HT-29 (cell line): Measurements from ENCODE around the gene SLC39A7. TPM values are rescaled to one million over a fixed set of nuclear protein-coding genes. Genes with fewer than 3 reads are reported as not detected.

Experiments
- DNase-seq: peaks from one replicate; pipeline ENCODE4 v3.0.0-alpha.2; 2015; ENCODE audit warnings: low spot score
- small RNA-seq: library from RNA; depleted of rRNA; stranded (forward); fragments of <200 nt; gene quantifications from one replicate; pipeline ENCODE3, GENCODE V24; 2014
- total RNA-seq: library from RNA; depleted of rRNA; stranded (reverse); fragments of >200 nt; shearing (Covaris generic); gene quantifications from 2 replicates; pipeline ENCODE4 v1.2.3, GENCODE V29; 2014; rRNA removed

The SLC39A7 gene
- total RNA-seq, 1 experiment from 2014 or later, result 147 TPM

DNA sequence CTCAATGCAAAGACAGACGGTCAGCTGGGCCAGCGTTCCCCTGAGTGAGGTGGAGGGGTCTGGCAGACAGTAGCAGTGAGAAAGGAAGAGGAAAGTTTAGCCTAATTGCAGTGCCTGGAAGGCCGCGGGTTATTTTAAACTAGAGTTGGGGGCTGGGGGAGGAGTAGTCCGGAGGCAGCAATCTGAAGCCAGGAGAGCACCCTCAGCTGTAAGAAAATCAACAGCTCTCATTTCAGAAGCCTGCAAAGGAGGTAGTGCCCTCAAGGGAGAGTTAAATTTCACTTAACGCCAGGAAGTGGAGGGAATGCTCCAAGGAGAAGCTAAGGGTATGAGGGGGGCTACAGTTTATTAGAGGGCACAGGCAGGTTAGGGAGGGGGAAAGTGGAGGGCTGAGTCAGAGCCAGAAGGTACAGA, 34.6 kb downstream of the SLC39A7 start:
- DNase-seq, result no peak

DNA sequence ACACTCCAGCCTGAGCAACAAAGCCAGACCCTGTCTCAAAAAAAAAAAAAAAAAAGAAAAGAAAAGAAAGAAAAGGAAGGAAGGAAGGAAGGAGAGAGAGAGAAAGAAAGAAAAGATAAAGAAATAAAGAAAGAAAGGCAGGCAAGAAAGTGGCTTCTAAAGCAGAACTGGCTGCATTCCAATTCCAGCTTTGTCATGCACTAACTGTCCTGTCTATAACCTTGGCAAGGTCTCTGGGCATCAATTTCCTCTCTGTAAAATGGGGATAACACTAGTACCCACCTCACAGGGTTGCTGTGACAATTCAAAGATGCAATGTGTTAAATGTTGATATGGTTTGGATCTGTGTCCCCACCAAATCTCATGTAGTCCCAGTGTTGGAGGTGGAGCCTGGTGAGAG, 35.7 kb downstream of the SLC39A7 start:
- no peak for DNase-seq

DNA sequence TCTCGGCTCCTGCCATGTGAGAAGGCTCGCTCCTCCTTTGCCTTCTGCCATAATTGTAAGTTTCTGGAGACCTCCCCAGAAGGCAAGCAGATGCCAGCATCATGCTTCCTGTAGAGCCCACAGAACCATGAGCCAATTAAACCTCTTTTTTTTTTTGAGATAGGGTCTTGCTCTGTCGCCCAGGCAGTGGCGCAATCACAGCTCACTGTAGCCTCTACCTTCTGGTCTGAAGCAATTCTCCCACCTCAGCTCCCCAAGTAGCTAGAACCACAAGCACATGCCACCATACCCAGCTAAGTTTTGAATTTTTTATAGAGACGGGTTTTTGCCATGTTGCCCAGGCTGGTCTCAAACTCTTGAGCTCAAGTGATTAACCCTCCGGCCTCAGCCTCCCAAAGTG, 36.2 kb downstream of the SLC39A7 start:
- DNase-seq, result no peak

DNA sequence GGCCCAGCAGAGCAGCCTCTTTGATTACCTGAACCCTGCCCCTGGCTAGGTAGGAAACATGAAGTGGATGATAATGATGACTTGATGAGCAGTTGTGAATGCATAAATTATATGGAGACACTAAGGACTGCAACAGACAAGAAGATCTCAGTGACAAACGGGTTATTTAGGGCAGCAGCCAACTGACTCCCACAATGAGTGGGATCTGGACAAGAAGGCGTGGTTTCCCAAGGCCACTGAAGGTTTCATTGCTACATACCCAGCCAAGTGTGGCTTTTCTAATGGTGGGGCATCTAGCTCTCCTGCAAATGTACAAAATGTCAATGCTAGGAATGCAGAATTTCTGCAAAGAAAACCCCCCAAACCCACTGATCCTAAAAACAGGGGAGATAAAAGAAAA, 37.1 kb downstream of the SLC39A7 start:
- no peak for DNase-seq

DNA sequence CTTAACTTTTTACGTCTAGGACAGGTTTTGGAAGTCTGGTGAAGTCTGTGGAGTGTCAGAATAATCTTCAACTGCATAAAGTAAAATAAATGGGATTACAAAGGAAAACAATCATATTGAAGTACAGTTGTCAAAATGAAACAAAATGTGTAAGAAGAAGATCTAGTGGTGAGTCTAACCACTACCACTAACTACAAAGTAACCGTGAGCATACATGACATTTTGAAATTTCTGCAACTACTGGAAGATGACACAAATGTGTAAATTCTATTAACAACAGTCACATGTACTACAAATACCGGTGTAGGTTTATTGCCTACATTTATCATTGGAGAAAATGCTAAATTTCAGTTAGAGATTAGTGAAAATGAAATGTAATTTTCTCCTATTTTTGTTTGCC, 41.3 kb downstream of the SLC39A7 start:
- DNase-seq, result no peak

DNA sequence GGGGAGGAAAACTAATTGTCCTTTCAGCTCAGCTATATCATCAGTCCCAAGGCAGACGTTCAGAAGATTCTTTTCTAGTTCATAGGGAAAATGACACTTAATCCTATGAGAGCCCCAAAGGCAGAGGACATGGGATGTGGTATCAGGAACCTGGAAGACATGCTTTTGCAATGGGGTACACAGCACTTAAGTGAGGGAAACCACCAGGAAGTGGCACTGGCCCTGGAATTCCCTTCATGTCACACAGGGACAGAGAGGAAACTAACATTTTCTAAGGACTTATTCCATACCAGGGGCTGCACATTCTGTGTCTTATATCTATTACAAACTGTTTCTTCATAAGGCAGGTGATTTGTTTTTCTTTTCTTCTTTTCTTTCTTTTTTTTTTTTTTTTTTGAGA, 42.8 kb downstream of the SLC39A7 start:
- no peak for DNase-seq

DNA sequence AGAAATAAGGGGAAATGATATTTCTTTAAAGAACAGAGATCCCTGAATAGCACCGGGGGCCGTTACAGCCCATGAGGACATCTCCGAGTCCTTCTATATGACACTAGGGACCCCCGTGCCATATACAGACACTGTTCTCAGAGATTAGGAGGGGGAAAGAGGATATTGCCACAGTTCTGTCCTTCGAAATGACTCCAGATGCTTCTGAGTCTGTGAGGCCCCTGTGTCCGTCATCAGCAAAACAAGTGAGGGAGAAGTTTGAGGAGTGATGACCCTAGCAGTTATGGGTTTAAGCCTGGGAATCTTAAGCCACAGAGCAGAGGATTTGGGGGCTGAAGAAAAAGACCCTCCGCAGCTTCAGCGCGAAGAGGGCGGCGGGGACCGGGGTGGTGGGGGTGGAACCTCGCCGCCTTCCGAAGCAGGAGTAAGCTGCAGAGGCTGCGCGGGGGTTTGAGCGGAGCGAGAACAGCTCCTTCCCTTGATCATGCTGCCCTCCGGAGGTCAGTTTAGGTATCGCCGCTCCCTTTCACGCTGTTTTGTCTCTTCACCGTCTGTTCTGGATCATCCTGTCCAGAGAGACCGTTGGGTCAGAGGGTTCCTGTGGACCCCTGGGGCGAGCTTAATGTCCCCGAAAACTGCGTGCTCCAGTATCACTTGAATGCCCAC, 47.4 kb downstream of the SLC39A7 start:
- peak; percentile 93 for DNase-seq

DNA sequence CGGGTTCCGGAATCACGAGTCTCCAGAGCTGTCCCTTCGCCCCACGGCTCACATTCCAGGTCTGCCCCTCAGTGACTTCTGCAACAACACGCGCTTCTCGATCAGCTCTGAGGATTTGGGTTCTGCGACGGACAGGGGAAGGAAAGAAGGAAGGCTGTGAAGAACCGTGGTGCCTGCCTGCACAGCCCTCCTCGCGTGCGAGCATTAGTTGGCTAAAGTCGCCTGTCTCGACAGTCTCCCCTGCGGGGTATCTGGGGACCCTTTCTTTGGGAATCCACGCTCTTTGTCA, 47.9 kb downstream of the SLC39A7 start:
- no peak for DNase-seq

DNA sequence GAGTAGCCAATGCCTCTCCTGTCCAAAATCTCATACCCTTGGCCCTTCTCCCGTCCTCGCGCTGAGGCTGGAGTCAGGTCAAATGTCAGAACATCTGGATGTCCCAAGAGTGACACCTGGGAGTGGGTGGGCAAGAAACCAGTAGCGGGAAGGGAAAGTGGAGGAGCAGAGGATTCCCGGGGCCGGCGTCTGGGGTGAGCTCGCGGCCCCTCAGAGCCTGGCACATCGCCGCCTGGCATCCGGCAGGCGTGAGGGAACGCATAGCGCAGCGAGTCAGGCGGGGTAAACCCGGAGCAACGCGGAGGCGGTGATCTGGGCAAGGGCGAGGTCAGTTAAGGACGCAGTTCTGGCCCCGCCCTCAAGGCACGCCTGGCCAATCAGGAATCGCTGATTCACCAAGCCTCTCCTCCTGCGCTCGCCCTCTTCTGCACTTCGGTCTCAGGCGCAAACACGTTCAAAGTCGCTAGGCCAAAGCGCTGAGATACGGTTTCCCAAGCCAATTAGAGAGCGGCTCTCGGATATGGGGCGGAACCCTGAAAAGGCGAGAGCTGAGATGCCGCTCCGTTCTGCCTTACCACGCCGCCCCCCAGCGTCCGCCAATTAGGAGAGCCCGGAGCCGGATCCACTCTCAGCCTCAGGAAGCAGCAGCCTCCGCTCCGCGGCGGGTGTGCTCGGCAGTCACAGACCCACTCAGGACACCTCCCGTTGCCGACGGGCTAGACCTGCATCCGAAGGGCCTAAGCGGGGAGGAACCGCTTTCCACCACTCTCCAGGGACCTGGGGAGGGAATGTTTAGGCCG, 48.5 kb downstream of the SLC39A7 start:
- DNase-seq, result peak; percentile 97

DNA sequence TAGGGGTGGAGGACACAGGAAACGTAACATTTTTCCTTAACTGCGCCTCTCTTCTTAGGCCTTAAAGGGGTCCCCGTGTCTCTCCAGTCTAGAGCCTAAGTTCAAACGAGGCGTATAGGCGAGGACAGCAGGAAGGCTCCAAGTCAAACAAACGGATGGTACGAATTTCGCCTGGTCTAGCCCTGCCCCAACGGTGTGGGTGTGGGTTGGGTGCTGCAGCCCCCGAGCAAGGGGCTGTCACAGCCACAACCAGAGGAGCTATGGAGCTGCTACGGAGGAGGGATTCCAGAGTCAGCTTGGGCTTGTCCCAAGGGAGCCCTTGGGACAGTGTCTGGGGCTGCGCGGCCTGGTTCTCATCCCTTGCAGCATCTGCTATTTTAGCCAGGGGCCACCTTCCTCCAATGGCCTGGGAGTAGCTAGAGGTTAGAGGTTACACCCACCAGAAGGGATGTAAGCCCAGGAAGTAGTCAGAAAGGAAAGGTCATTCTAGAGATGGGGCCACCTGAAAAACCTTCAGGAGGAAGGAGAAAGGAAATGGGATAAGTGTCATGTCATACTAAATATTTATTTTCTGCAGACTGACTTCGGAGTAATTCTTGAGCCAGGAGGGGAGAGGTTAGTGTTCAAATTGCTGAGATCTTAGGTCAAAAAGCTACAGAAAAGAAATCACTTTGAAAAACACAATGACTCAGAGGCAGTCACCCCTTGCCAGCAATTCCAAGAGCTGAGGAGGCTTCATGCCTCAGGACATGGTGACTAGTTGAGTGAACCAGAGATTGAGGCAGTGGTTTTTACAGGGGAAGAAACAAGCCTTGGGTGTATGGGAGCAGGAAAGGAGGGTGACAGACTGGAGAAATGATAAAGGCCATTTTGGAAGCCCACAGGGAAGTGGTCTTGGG, 49.3 kb downstream of the SLC39A7 start:
- DNase-seq, result no peak

DNA sequence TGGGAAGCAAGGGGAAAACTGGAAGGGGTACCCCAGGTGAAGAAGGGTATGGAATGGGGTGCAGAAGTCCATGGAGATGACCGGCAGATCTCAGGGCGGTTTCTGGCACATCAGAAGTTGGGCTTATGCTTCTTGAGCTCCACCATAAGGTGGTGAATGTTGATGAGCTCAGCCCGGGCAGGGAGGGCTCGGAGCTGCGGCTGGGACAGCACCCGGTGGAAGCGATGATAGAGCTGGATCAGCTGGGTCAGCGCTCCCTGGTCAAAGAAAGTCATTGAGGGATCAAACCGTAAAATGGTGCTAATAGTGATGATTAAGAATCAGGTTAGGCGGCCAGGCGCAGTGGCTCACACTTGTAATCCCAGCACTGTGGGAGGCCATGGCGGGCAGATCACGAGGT, 50.1 kb downstream of the SLC39A7 start:
- no peak for DNase-seq

DNA sequence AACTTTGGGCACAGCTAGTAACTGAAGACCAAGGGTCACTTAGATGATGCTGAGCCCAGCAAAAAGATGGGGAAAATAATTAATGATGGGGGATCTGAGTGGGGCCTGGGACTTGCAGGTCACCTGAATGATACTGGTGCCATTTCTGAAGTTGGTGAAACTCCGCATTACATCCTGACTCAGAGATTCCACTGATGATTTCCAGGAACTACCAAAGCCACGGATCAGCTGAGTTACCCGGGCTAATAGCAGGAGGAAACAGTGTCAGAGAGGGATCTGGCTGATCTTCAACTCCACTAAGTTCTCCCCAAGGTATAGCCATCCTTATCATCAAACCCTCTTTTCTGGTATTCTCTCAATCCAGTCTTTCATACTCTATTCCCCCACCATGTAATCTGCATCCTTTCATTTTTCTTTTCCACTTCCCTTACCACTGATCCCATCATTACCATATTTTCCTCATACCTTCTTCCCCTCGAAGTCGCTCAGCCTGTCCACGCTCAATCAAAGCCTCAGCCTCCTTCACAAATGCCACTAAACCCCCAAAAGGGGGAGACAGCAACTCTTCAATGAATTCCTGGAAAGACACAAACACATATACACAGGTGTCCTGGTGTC, 50.8 kb downstream of the SLC39A7 start:
- no peak for DNase-seq

DNA sequence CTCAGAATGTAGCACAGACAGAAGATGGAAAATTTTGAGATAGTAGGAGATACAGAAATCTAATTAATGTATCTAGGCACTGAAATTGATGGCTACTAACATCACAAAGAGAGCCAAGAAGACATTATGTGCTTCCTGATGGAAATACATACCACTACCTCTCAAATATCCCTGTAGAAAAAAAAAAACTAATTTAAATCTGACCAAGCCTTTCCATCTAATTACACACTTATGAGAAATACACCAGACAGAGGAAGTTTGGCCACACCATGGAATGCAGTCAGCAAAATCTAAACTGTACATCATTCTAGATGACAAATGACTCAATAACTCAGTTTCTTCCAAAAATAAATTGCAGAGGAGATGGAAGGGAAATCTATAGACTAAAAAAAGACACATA, 52.1 kb downstream of the SLC39A7 start:
- no peak for DNase-seq

Small RNAs within 50 kb of the gene (small RNA-seq; reads per million reads assigned to genes)
- not detected for gene MIR219A1
- gene RNY4P10, result not detected

Other genes starting within 250 kb of the SLC39A7 start
- 8.5 and 9.0 TPM in 2 replicates for gene HLA-DMA, start 247.8 kb upstream of the SLC39A7 start, total RNA-seq
- gene BRD2, start 232.3 kb upstream of the SLC39A7 start, total RNA-seq, result 144 and 147 TPM in 2 replicates
- gene HLA-DOA, start 191.3 kb upstream of the SLC39A7 start, total RNA-seq, result 0.03 and 0.23 TPM in 2 replicates
- gene HLA-DPA1, start 127.2 kb upstream of the SLC39A7 start, total RNA-seq, result not detected in 2 replicates
- not detected in 2 replicates for gene HLA-DPB1, start 124.9 kb upstream of the SLC39A7 start, total RNA-seq
- 0.31 and 0.47 TPM in 2 replicates for gene COL11A2, start 8.4 kb upstream of the SLC39A7 start, total RNA-seq
- 28.1 and 32.9 TPM in 2 replicates for gene RXRB, start 202 bp upstream of the SLC39A7 start, total RNA-seq
- gene HSD17B8, start 3.8 kb downstream of the SLC39A7 start, total RNA-seq, result 28.0 and 35.8 TPM in 2 replicates
- gene RING1, start 7.6 kb downstream of the SLC39A7 start, total RNA-seq, result 36.1 and 37.2 TPM in 2 replicates
- 39.4 and 48.5 TPM in 2 replicates for gene VPS52, start 71.0 kb downstream of the SLC39A7 start, total RNA-seq
- 3,486 and 3,632 TPM in 2 replicates for gene RPS18, start 71.2 kb downstream of the SLC39A7 start, total RNA-seq
- gene B3GALT4, start 76.3 kb downstream of the SLC39A7 start, total RNA-seq, result 10.6 and 14.1 TPM in 2 replicates
- 79.0 and 92.2 TPM in 2 replicates for gene WDR46, start 88.4 kb downstream of the SLC39A7 start, total RNA-seq
- 86.8 and 90.7 TPM in 2 replicates for gene PFDN6, start 88.7 kb downstream of the SLC39A7 start, total RNA-seq
- 38.2 and 42.6 TPM in 2 replicates for gene RGL2, start 98.1 kb downstream of the SLC39A7 start, total RNA-seq
- 163 and 194 TPM in 2 replicates for gene TAPBP, start 113.2 kb downstream of the SLC39A7 start, total RNA-seq
- gene ZBTB22, start 116.9 kb downstream of the SLC39A7 start, total RNA-seq, result 22.8 and 25.3 TPM in 2 replicates
- 45.8 and 83.5 TPM in 2 replicates for gene DAXX, start 122.1 kb downstream of the SLC39A7 start, total RNA-seq
- 64.8 and 67.5 TPM in 2 replicates for gene KIFC1, start 191.0 kb downstream of the SLC39A7 start, total RNA-seq
- gene PHF1, start 210.1 kb downstream of the SLC39A7 start, total RNA-seq, result 30.8 and 35.5 TPM in 2 replicates
- 300 and 321 TPM in 2 replicates for gene CUTA, start 217.2 kb downstream of the SLC39A7 start, total RNA-seq
- 3.3 and 5.2 TPM in 2 replicates for gene SYNGAP1, start 219.2 kb downstream of the SLC39A7 start, total RNA-seq